AG04450 (cell line): ENCODE results near the gene SUPT6H. TPM values are rescaled to one million over a fixed set of nuclear protein-coding genes. Genes with fewer than 3 reads are reported as not detected.
A peak's percentile ranks its signal among the peaks of the same experiment; 100 is the strongest.

Experiments
- CTCF ChIA-PET: fragments of 300-600, 350-600 bp; formaldehyde crosslinking; extraction: SDS; loops from one replicate; lab custom pipeline; 2022; ENCODE audit warnings: antibody characterized with exemption, inconsistent platforms; lab: Charles Lee
- POLR2A ChIA-PET: fragments of 350-600 bp; formaldehyde crosslinking; extraction: SDS; loops from one replicate; lab custom pipeline; 2021; ENCODE audit warnings: antibody characterized with exemption, inconsistent platforms; lab: Yijun Ruan, JAX
- DNase-seq: peaks from one replicate; pipeline ENCODE4 v3.0.0-alpha.2; 2011; ENCODE audit warnings: low read depth, low spot score
- H3K27ac ChIP-seq: one replicate; pipeline ENCODE4 v1.5.1; 2012; ENCODE audit warnings: low read depth, low read length, control low read depth
- H3K27me3 ChIP-seq: one replicate; pipeline ENCODE4 v1.6.0; 2012; ENCODE audit warnings: low read length; ENCODE audit not compliant: control insufficient read depth, insufficient read depth
- H3K4me3 ChIP-seq: 2 replicates; pipeline ENCODE4 v1.5.1; 2011; ENCODE audit warnings: mild to moderate bottlenecking, low read depth, low read length, control low read depth
- H3K9me3 ChIP-seq: 2 replicates; pipeline ENCODE4 v1.5.1; 2012; ENCODE audit warnings: low read length; ENCODE audit not compliant: control insufficient read depth, insufficient read depth
- CTCF ChIP-seq: IDR thresholded peaks from 2 replicates; pipeline ENCODE4 v1.5.1; 2011; ENCODE audit warnings: low read depth, low read length, control low read depth, inconsistent platforms
- polyA plus RNA-seq: library from polyadenylated mRNA; depleted of rRNA; stranded (reverse); fragments of >200 nt; gene quantifications from 2 replicates; pipeline ENCODE4 v1.2.3, GENCODE V29; 2011

Gene SUPT6H
- polyA plus RNA-seq, 1 experiment, result 41.0 TPM

- DNase-seq, result no peak
- Histone ChIP-seq H3K9me3 (no peaks in the 10 kb centered on the region; the same call in 1 of the 2 replicates), H3K4me3 (no peak overlapping the region), H3K27me3 (no peaks in the 10 kb centered on the region), H3K27ac (no peak overlapping the region)
- no peak for TF ChIP-seq CTCF
- ChIA-PET POLR2A (interaction anchor here (0.6 kb wide), 1 partner anchor 97 kb away, joined by 3 read pairs; no protein-coding TSS in a partner anchor), CTCF (no interaction called here)
Measured at GRCh38 chr17:28703552-28704218, 41.7 kb downstream of the SUPT6H start.

GRCh38 chr17:28704219-28704858, 42.3 kb downstream of the SUPT6H start:
- no peak for DNase-seq
- CTCF ChIA-PET, result no interaction called here
- POLR2A ChIA-PET, result interaction anchor here (0.6 to 1.0 kb wide), 2 partner anchors 9 to 98 kb away, joined by 3 read pairs; no protein-coding TSS in a partner anchor

GRCh38 chr17:28705074-28705659, 43.2 kb downstream of the SUPT6H start:
- H3K9me3 ChIP-seq, result no peaks in the 10 kb centered on the region; the same call in 1 of the 2 replicates
- POLR2A ChIA-PET, result interaction anchor here (1.0 kb wide), 1 partner anchor 10 kb away, joined by 3 read pairs; no protein-coding TSS in a partner anchor
- H3K4me3 ChIP-seq, result no peak overlapping the region
- peak overlapping the region; percentile 21 for H3K27ac ChIP-seq
- CTCF ChIA-PET, result no interaction called here
- no peaks in the 10 kb centered on the region for H3K27me3 ChIP-seq
- no peak for TF ChIP-seq CTCF
- DNase-seq, result no peak

More at GRCh38 chr17:28704219-28704858, 42.3 kb downstream of the SUPT6H start:
- Histone ChIP-seq H3K4me3 (no peak overlapping the region), H3K27ac (peak overlapping the region; percentile 11), H3K27me3 (no peaks in the 10 kb centered on the region), H3K9me3 (no peaks in the 10 kb centered on the region; the same call in 1 of the 2 replicates)
- TF ChIP-seq CTCF, result no peak

- Histone ChIP-seq H3K9me3 (no peaks in the 10 kb centered on the region; the same call in 1 of the 2 replicates), H3K4me3 (no peak overlapping the region), H3K27ac (no peak overlapping the region), H3K27me3 (no peaks in the 10 kb centered on the region)
- no peak for DNase-seq
- TF ChIP-seq CTCF, result no peak
- ChIA-PET CTCF (no interaction called here), POLR2A (no interaction called here)
Measured at GRCh38 chr17:28705728-28706334, 43.8 kb downstream of the SUPT6H start.
